Measurements from ENCODE around the gene VCP. TPM values are rescaled to one million over a fixed set of nuclear protein-coding genes. Genes with fewer than 3 reads are reported as not detected.

Gene VCP
- total RNA-seq, result 189 and 191 TPM in 2 replicates

DNA sequence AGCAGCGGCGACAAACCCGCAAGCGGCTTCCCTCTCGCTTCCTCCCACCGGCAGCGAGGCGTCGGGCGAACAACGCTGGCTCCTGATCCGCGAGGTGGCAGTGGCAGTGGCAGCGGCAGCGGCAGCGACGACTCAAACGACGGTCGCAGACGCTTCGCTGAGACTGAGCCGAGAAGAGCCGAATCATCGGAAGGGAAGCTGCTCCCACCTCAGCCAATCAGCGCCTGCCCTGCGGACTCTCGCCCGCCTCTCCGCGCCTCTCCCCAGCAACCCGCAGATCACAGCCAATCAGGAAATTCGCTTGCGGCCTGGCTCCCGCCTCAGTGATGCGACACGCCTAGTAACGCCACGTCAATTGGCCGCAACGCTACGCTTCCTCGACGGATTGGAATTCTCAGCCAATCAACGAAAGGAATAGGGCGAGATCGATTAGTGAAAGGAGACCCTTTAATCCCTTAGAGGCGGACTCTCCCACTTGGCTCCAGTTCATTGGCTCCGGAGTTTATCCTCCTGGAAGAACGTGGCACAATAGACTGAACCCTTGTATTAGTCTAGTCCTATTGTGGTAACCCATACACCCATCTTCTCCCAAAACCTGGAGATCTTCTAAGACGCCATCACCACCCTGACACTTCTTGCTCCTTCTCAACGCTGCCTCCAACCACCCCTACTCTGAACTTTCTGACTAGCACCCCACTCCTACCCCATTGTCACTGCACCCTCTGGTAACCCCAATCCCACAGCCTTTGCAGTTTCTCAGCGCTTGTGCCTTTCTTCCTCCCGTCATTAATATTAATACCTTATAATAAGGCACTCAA is at the start of gene VCP:
Gene VCP (minus strand): TSS at position 165 of the 818 bp plus-strand sequence. CDS start 272 bp downstream, outside the sequence.

DNA sequence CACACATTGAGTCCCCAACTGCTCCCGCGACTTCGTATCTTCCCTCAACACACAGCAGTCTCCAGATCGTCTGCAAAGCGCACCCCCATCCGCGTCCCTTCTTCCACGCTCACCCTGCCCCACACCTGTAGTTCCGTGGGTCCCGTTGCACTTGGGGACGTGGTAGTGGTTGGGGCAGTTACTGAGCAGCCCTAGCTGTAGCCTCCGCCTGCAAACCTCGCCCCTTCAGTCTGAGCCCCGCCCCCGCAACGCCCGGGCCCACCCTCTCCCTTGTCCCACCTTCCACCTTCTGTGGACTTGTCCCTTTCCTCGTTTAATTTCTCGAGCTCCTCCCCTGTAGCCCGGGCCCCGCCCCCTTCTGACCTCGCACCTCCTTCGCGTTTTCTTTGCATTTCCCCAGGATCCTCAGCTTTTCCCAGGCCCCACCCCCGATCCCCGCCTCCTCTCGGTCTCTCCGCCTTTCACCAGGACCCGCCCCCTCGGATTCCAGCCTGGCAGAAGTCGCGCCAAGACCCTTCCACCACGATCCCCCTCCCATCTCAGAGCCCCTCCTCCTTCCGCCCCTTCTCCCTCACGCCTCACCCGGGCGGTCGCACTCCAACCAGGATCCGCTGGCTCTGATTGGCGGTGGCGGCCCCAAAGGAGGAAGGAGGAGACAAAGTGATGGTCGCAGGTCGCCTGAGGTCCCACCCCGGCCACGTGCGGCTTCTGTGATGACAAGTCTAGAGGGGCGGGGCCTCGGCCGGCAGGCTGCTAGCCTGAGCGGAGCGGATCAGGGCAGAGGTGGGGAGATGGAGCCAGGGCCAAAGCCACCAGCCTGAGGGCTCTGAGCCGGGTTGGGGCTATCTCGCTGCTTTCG is 43.5 kb upstream of the VCP start, which contains the start of gene ATOSB:
Gene ATOSB (minus strand): TSS at position 183 of the 859 bp plus-strand sequence. CDS start 7,588 bp downstream, outside the sequence.

GRCh38 chr9:35102769-35103659 is 30.6 kb upstream of the VCP start, which contains the start of gene STOML2:
Gene STOML2, minus strand, starts transcription at chr9:35103131. Its CDS starts 37 bp downstream, at chr9:35103094.

DNA sequence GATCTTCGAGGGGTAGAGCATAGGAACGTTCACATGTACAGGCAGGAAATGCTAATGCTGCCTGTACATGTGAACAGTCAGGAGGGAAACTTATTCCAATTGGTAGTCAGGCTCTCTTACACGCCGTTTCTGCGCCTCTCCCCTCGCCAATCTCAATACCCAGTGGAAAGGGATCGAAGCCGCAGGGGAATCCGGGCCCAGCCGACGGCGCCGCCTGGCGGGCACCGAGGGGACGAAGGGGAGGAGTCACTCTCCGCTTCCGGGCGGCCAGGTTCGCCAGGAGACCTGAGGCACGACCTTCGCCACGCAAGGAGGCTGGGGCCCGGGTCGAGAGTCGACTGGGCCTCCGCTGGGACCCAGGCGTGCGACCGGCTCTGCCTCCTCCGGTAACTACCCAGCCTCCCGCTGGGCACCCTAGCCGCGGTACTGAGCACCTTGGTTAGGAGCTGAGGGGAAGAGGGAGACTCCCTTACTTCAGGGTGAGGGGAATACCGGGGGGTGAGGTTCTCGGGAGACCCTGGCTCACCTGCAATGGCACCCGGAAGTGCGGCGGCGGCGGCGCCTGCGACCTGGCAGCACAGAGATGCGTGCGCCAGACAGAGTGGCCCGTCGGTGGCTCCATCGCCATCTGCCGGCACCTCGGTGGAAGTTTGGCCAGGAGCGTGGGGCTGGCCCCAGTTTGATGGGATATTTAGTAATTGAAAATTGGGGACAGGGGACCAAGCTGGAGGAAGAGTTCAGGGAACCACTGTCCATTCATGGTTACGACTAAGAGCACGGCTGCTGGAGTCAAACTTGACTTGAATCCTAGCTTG is 23.8 kb upstream of the VCP start, which contains the start of gene PIGO:
Gene PIGO (minus strand): TSS at position 557 of the 815 bp plus-strand sequence. CDS start 1,026 bp downstream, outside the sequence.

GRCh38 chr9:35079426-35080341 is 7.3 kb upstream of the VCP start, which contains the start of gene FANCG:
Gene FANCG, minus strand, starts transcription at chr9:35079942. Its CDS starts 418 bp downstream, at chr9:35079524.

Other genes starting within 250 kb of the VCP start
- 0.05 and 0.06 TPM in 2 replicates for gene PHF24, start 114.3 kb downstream of the VCP start, total RNA-seq
- 8.4 and 10.0 TPM in 2 replicates for gene DNAJB5, start 82.9 kb downstream of the VCP start, total RNA-seq
- 9.1 and 9.5 TPM in 2 replicates for gene FANCG, start 7.3 kb upstream of the VCP start, total RNA-seq
- 10.8 and 11.3 TPM in 2 replicates for gene PIGO, start 24.0 kb upstream of the VCP start, total RNA-seq
- gene STOML2, start 30.5 kb upstream of the VCP start, total RNA-seq, result 78.0 and 105 TPM in 2 replicates
- gene ATOSB, start 43.2 kb upstream of the VCP start, total RNA-seq, result 11.9 and 12.5 TPM in 2 replicates
- 15.1 and 16.8 TPM in 2 replicates for gene UNC13B, start 89.4 kb upstream of the VCP start, total RNA-seq